ENCODE measurements around the gene BNC2. TPM values are rescaled to one million over a fixed set of nuclear protein-coding genes. Genes with fewer than 3 reads are reported as not detected.

The BNC2 gene
- total RNA-seq, 1 experiment from 2014 or later: 43.6 TPM

DNA sequence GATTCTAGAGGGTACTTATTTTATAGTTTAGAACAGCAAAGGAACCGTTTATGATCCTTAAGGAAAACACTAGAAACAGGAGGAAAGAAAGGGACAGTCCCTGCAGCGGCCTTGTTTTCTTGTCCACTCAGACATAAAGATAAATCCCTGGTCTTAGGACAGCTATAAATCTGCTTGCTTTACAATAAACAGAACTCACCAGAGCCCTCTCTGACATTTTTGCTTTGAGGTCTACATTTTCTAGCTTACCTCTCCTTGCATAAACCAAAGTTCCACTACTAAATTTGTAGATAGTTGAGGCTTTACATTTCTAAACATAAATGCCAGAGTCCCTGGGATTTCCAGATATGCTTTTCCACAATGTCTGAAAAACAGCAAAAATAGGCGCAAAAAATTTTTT, 422.5 kb downstream of the BNC2 start:
- no peaks in the 10 kb centered on the region for H3K27me3 ChIP-seq (ENCODE audit: insufficient read depth, low read length)
- no peak overlapping the region for H3K27ac ChIP-seq (ENCODE audit: insufficient read length, low read depth, low read length)
- H3K4me2 ChIP-seq (ENCODE audit: insufficient read depth, insufficient read length, low read length): no peak overlapping the region

More for the DNA sequence above, 422.5 kb downstream of the BNC2 start:
- H2BK15ac ChIP-seq (ENCODE audit: low read depth, low read length): no peak overlapping the region
- H3T11ph ChIP-seq (ENCODE audit: low read length): no peak overlapping the region
- no peak overlapping the region for H2BK20ac ChIP-seq (ENCODE audit: low read depth, low read length, poor library complexity, severe bottlenecking)
- no peak overlapping the region for H3K18ac ChIP-seq (ENCODE audit: insufficient read length, low read depth, low read length)
- H3K4me3 Mint-ChIP-seq: no peak overlapping the region
- no peak overlapping the region for H4K8ac ChIP-seq (replicated peaks; ENCODE audit: insufficient read length, low read depth, low read length)
- H3K9ac ChIP-seq (ENCODE audit: extremely low read depth, insufficient read length, low read length): no peak overlapping the region
- H3K27ac Mint-ChIP-seq: no peak overlapping the region
- H3K56ac ChIP-seq (ENCODE audit: insufficient read length, low read depth, low read length): no peak overlapping the region
- H3K9me3 Mint-ChIP-seq: no peaks in the 10 kb centered on the region
- H4K5ac ChIP-seq (ENCODE audit: insufficient read length, low read depth, low read length): no peak overlapping the region
- WGBS (ENCODE audit: extremely low coverage, insufficient read length, low lambda C conversion rate): no CpG with 5 or more reads among the region's 3 CpGs
- no peaks in the 10 kb centered on the region for H3K27me3 Mint-ChIP-seq (ENCODE audit: low read depth)
- no peaks in the 10 kb centered on the region for H3K23me2 ChIP-seq (ENCODE audit: insufficient read length, low read depth, low read length, poor library complexity, severe bottlenecking)
- peaks cover 10 to 30% of the 10 kb centered on the region in 2 experiments for H3K4me1 Mint-ChIP-seq
- H3K14ac ChIP-seq (ENCODE audit: insufficient read depth, low read length): no peak overlapping the region
- H3K79me1 ChIP-seq (ENCODE audit: insufficient read depth, low read depth, low read length, poor library complexity, severe bottlenecking): no peaks in the 10 kb centered on the region
- DNase-seq: no peak
- no peak overlapping the region for H2AFZ ChIP-seq (ENCODE audit: low read length)
- H4K20me1 ChIP-seq (ENCODE audit: control insufficient read depth, insufficient read depth, insufficient read length): no peaks in the 10 kb centered on the region
- H2BK120ac ChIP-seq (ENCODE audit: low read depth, low read length, poor library complexity, severe bottlenecking): no peak overlapping the region
- no peak overlapping the region for H2BK12ac ChIP-seq (ENCODE audit: insufficient read length, low read depth, low read length)
- TF ChIP-seq, protein P1, sequence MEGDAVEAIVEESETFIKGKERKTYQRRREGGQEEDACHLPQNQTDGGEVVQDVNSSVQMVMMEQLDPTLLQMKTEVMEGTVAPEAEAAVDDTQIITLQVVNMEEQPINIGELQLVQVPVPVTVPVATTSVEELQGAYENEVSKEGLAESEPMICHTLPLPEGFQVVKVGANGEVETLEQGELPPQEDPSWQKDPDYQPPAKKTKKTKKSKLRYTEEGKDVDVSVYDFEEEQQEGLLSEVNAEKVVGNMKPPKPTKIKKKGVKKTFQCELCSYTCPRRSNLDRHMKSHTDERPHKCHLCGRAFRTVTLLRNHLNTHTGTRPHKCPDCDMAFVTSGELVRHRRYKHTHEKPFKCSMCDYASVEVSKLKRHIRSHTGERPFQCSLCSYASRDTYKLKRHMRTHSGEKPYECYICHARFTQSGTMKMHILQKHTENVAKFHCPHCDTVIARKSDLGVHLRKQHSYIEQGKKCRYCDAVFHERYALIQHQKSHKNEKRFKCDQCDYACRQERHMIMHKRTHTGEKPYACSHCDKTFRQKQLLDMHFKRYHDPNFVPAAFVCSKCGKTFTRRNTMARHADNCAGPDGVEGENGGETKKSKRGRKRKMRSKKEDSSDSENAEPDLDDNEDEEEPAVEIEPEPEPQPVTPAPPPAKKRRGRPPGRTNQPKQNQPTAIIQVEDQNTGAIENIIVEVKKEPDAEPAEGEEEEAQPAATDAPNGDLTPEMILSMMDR (conservative IDR thresholded peaks at IDR 0.05): no peak
- H3K4ac ChIP-seq (ENCODE audit: low read depth, low read length): no peak overlapping the region
- no peaks in the 10 kb centered on the region for H3K79me2 ChIP-seq (ENCODE audit: insufficient read depth, low read length)
- H2AK5ac ChIP-seq (ENCODE audit: insufficient read length, low read length): no peak overlapping the region
- H3K23ac ChIP-seq (ENCODE audit: insufficient read length, low read depth, low read length): no peak overlapping the region
- H2BK5ac ChIP-seq (ENCODE audit: insufficient read length, low read length): no peak overlapping the region
- H4K91ac ChIP-seq (ENCODE audit: insufficient read length, low read depth, low read length): no peak overlapping the region
- H3K9me3 ChIP-seq (ENCODE audit: control insufficient read depth, low read depth, low read length): no peaks in the 10 kb centered on the region
- no peaks in the 10 kb centered on the region; the same call in 1 of the 2 replicates for H3K4me1 ChIP-seq (ENCODE audit: insufficient read depth, low read length)
- no peaks in the 10 kb centered on the region for H3K36me3 Mint-ChIP-seq (ENCODE audit: insufficient read depth in 1 of 3, low read depth in 3 of 3)

Data from H9 (cell line).